Activated CD4-positive, alpha-beta T cell treated with anti-CD3 and anti-CD28 coated beads for 36 hours (primary cell): ENCODE measurements around the gene PLXNA4. TPM values are rescaled to one million over a fixed set of nuclear protein-coding genes. Genes with fewer than 3 reads are reported as not detected.
"Not testable (repeated sequence)": the region's sequence is repeated elsewhere in the genome, so short reads cannot be mapped to it uniquely, and the experiment has no call there.

Experiments
- ATAC-seq: fragments of 200-7000 bp; cut with Tn5 transposase; one replicate; pipeline ENCODE4 v1.10.0; 2021; ENCODE audit warnings: mild to moderate bottlenecking, moderate library complexity
- CTCF ChIA-PET: fragments of 350-600 bp; sonication (Branson Sonifier 250); formaldehyde crosslinking; loops from one replicate; lab custom pipeline; 2021; ENCODE audit warnings: antibody characterized with exemption; lab: Charles Lee
- POLR2A ChIA-PET: fragments of 350-600 bp; sonication (Branson Sonifier 250); formaldehyde crosslinking; loops from one replicate; lab custom pipeline; 2021; ENCODE audit warnings: antibody characterized with exemption, inconsistent platforms; lab: Charles Lee
- DNase-seq: peaks from one replicate; pipeline ENCODE4 v3.0.0-alpha.2; 2020
- H3K27ac Mint-ChIP-seq: one replicate; pipeline ENCODE4 v1.8.0; 2021; ENCODE audit warnings: mixed read lengths
- H3K27me3 Mint-ChIP-seq: one replicate; pipeline ENCODE4 v1.8.0; 2021; ENCODE audit warnings: mixed read lengths
- H3K36me3 Mint-ChIP-seq: one replicate; pipeline ENCODE4 v1.8.0; 2021; ENCODE audit warnings: low read depth, mixed read lengths
- H3K4me1 Mint-ChIP-seq: one replicate; pipeline ENCODE4 v1.8.0; 2021; ENCODE audit warnings: mixed read lengths
- H3K4me3 Mint-ChIP-seq: one replicate; pipeline ENCODE4 v1.8.0; 2021; ENCODE audit warnings: mild to moderate bottlenecking, moderate library complexity, mixed read lengths
- H3K9me3 Mint-ChIP-seq: one replicate; pipeline ENCODE4 v1.8.0; 2021; ENCODE audit warnings: low read depth, mixed read lengths
- intact Hi-C, 2 experiments: fragments of 100-400 bp; cut with DNase I in 1 of 2; cut with micrococcal nuclease in 1 of 2; formaldehyde crosslinking; loops; one replicate each; pipeline versions ENCODE4 v1.14.2 to v1.15.1; 2022 to 2024; cut with DNase I, micrococcal nuclease
- total RNA-seq, 2 experiments: library from RNA; stranded (reverse); gene quantifications; one replicate each; pipeline ENCODE4 v1.2.3, GENCODE V29; 2021

The PLXNA4 gene
- total RNA-seq, 2 experiments from 2014 or later: 0.07 to 0.09 TPM

GRCh38 chr7:132608523-132608922, 32.3 kb upstream of the PLXNA4 start:
- Mint-ChIP-seq H3K27me3 (no peaks in the 10 kb centered on the region), H3K4me1 (no peaks in the 10 kb centered on the region), H3K9me3 (no peaks in the 10 kb centered on the region), H3K4me3 (no peak overlapping the region), H3K27ac (no peak overlapping the region), H3K36me3 (no peaks in the 10 kb centered on the region)
- POLR2A ChIA-PET: no interaction called here
- DNase-seq (no peak), ATAC-seq (no peak)
- intact Hi-C loops: no loop called here
- CTCF ChIA-PET: no interaction called here

- DNase-seq (no peak), ATAC-seq (no peak)
- intact Hi-C loops: no loop called here
- H3K9me3 Mint-ChIP-seq: no peaks in the 10 kb centered on the region
- POLR2A ChIA-PET: no interaction called here
- CTCF ChIA-PET: no interaction called here
- H3K4me3 Mint-ChIP-seq: no peak overlapping the region
- H3K27ac Mint-ChIP-seq: no peak overlapping the region
- no peaks in the 10 kb centered on the region for H3K4me1 Mint-ChIP-seq
- H3K36me3 Mint-ChIP-seq: no peaks in the 10 kb centered on the region
- no peaks in the 10 kb centered on the region for H3K27me3 Mint-ChIP-seq
Measured at GRCh38 chr7:132607656-132608055, 31.4 kb upstream of the PLXNA4 start.

DNA sequence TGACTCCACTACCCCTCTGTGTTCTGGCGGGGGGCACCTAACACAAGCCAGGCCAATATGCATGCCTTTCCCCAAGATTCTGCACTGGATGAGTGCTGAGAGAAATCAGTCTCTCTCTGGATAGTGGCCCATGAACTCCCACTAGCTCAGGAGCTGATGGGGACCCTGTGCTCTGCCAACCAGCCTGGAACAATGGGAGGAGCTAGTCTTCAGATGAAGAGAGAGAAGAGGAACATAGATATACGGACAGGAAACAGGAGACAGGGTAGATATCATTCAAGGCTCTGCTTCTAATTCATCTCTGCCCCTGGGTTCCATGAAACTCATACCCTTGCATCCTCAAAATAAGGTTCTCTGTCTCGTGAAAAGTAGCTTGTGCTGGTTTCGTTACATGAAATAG, 27.9 kb upstream of the PLXNA4 start:
- H3K4me1 Mint-ChIP-seq: peaks cover 2% of the 10 kb centered on the region
- no peak overlapping the region for H3K27ac Mint-ChIP-seq
- intact Hi-C loops: no loop called here
- H3K4me3 Mint-ChIP-seq: no peak overlapping the region
- H3K27me3 Mint-ChIP-seq: no peaks in the 10 kb centered on the region
- ChIA-PET POLR2A (no interaction called here), CTCF (interaction anchor here (0.7 to 1.3 kb wide), 2 partner anchors 13 to 469 kb away, joined by 3 read pairs; no protein-coding TSS in a partner anchor)
- ATAC-seq (no peak), DNase-seq (no peak)
- no peaks in the 10 kb centered on the region for H3K36me3 Mint-ChIP-seq
- H3K9me3 Mint-ChIP-seq: no peaks in the 10 kb centered on the region

DNA sequence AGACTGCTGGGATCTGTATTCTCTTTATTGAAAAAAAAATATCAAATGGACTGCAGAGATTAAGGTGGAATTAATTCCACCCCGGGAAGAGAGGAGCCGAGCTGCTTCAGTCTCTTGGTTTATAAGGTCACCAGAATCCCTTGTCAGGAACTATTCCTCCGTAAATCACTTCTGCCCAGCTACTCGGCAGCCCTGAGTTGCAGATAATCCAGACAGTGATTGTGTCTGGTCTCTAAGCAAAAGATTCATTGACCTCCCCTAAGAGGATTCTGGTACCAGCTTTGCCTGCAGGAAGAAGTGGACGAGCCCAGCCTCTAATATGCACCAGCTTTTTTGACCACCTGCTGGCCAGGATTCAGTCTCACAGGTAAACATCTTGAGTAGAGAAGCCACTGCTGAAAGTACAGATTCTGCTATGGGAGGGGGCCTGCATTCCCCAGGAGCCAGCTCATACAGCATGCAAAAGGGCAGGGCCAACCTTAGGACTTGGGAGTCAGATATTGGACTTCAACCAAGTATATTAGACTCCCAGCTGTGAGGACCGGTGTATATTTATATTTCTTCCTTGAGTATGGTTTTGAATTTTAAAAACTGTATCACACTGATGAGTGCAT, 27.1 kb upstream of the PLXNA4 start:
- Mint-ChIP-seq H3K27ac (no peak overlapping the region), H3K27me3 (peaks cover 3% of the 10 kb centered on the region), H3K36me3 (no peaks in the 10 kb centered on the region), H3K4me1 (peaks cover 2% of the 10 kb centered on the region), H3K9me3 (no peaks in the 10 kb centered on the region), H3K4me3 (no peak overlapping the region)
- ATAC-seq (no peak), DNase-seq (no peak)
- intact Hi-C loops: no loop called here
- ChIA-PET POLR2A (no interaction called here), CTCF (interaction anchor here (0.7 to 1.3 kb wide), 2 partner anchors 14 to 468 kb away, joined by 3 read pairs; no protein-coding TSS in a partner anchor)

DNA sequence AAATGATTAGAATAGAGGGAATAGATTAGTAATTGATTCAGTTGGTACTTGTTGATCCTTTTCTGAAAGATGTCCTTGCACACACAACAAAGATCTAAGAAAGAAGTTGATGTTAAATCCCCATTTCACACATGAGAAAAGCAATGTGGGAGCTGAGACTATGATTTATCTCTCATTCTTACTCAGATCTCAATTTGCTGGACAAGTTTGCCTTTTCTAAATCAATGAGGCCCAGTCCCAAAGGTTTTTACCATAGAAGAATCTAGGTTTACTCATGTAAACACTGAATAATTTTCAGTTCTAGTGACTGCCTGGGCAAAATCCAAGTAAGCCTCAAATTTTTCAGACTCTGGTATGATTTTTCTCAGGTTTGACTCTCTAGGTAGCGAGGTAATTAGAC, 25.5 kb upstream of the PLXNA4 start:
- ChIA-PET POLR2A (no interaction called here), CTCF (interaction anchor here (0.5 to 1.0 kb wide), 2 partner anchors 18 to 265 kb away, joined by 3 read pairs; no protein-coding TSS in a partner anchor)
- H3K4me3 Mint-ChIP-seq: no peak overlapping the region
- no peak for DNase-seq
- peaks cover 2% of the 10 kb centered on the region for H3K4me1 Mint-ChIP-seq
- no peaks in the 10 kb centered on the region for H3K9me3 Mint-ChIP-seq
- H3K27me3 Mint-ChIP-seq: peaks cover 3% of the 10 kb centered on the region
- ATAC-seq: no peak
- intact Hi-C loops: no loop called here
- H3K27ac Mint-ChIP-seq: no peak overlapping the region
- H3K36me3 Mint-ChIP-seq: no peaks in the 10 kb centered on the region

GRCh38 chr7:132596588-132596987, 20.3 kb upstream of the PLXNA4 start:
- ATAC-seq (no peak), DNase-seq (no peak)
- H3K4me1 Mint-ChIP-seq: peaks cover under 1% of the 10 kb centered on the region
- no peak overlapping the region for H3K4me3 Mint-ChIP-seq
- intact Hi-C loops: no loop called here
- ChIA-PET CTCF (no interaction called here), POLR2A (no interaction called here)
- no peak overlapping the region for H3K27ac Mint-ChIP-seq
- no peaks in the 10 kb centered on the region for H3K9me3 Mint-ChIP-seq
- H3K36me3 Mint-ChIP-seq: no peaks in the 10 kb centered on the region
- peaks cover 3% of the 10 kb centered on the region for H3K27me3 Mint-ChIP-seq

DNA sequence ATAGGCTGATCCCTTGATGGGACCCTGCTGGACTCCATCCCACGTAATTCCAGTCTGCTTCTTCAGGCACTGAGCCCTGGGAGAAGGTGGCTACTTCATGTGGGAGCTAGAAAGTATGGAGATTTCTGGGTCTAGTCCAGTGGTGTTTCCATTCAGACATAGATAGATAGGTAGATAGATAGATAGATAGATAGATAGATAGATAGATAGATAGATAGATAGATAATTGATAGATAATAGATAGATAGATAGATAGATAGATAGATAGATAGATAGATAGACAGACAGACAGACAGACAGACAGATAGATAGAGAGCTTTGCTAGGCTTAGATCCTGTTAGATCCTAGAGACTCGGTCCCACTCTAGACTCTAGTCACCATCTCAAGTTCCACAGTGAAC, 18.5 kb upstream of the PLXNA4 start:
- ATAC-seq, H3K9me3 Mint-ChIP-seq, H3K36me3 Mint-ChIP-seq, H3K27me3 Mint-ChIP-seq, H3K27ac Mint-ChIP-seq, H3K4me3 Mint-ChIP-seq, POLR2A ChIA-PET, H3K4me1 Mint-ChIP-seq, DNase-seq, intact Hi-C loops: not testable (repeated sequence)
- CTCF ChIA-PET: interaction anchor here (0.7 kb wide), 1 partner anchor 494 kb away, joined by 3 read pairs; no protein-coding TSS in a partner anchor

DNA sequence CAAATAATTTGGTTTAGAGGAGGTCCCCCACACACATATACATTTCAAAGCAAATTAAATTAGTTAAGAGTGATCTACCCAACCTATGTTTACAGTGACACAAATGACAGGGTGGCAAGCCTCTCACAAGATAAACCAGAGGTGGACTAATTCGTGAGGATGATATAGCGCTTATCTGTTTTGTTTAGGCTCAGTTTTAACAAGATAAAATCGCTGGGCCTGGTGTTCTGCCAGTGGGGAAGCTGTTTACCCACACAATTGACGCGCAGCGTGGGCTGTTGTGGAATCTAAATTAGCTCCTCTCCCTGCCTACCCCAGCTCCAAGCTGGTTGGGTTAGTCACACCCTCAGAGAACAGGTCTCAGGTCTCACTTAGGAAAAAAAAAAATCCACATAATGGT, 16.7 kb upstream of the PLXNA4 start:
- H3K36me3 Mint-ChIP-seq: no peaks in the 10 kb centered on the region
- ATAC-seq (no peak), DNase-seq (no peak)
- H3K9me3 Mint-ChIP-seq: no peaks in the 10 kb centered on the region
- peaks cover under 1% of the 10 kb centered on the region for H3K27me3 Mint-ChIP-seq
- no peak overlapping the region for H3K4me3 Mint-ChIP-seq
- no peak overlapping the region for H3K27ac Mint-ChIP-seq
- ChIA-PET POLR2A (no interaction called here), CTCF (interaction anchor here (0.6 kb wide), 1 partner anchor 12 kb away, joined by 6 read pairs; no protein-coding TSS in a partner anchor)
- H3K4me1 Mint-ChIP-seq: no peaks in the 10 kb centered on the region
- intact Hi-C loops: no loop called here

- ChIA-PET CTCF (interaction anchor here (0.6 kb wide), 1 partner anchor 12 kb away, joined by 6 read pairs; no protein-coding TSS in a partner anchor), POLR2A (no interaction called here)
- DNase-seq (no peak), ATAC-seq (no peak)
- Mint-ChIP-seq H3K9me3 (no peaks in the 10 kb centered on the region), H3K27ac (no peak overlapping the region), H3K27me3 (peaks cover 3% of the 10 kb centered on the region), H3K4me1 (no peaks in the 10 kb centered on the region), H3K4me3 (no peak overlapping the region), H3K36me3 (no peaks in the 10 kb centered on the region)
- intact Hi-C loops: no loop called here
Measured at GRCh38 chr7:132592231-132592920, 16.1 kb upstream of the PLXNA4 start.

DNA sequence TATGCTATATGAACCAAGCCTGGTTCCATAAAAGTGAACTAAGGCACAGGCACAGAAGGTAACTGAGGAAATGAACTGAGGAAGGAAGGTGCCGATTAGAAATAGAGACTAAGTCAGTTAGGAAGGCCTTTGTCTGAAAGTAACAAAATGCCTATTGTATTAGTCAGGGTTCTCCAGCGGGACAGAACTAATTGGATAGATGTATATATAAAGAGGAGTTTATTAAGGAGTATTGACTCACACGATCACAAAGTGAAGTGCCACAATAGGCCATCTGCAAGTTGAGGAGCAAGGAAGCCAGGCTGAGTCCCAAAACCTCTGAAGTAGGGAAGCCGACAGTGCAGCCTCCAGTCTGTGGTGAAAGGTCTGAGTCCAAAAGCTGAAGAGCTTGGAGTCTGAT, 13.9 kb upstream of the PLXNA4 start:
- Mint-ChIP-seq H3K4me3 (no peak overlapping the region), H3K9me3 (no peaks in the 10 kb centered on the region), H3K4me1 (no peaks in the 10 kb centered on the region), H3K27ac (no peak overlapping the region), H3K36me3 (no peaks in the 10 kb centered on the region), H3K27me3 (peaks cover 4% of the 10 kb centered on the region)
- ChIA-PET POLR2A (no interaction called here), CTCF (interaction anchor here (0.7 to 1.2 kb wide), 2 partner anchors 10 to 32 kb away, joined by 3 to 5 read pairs; no protein-coding TSS in a partner anchor)
- intact Hi-C loops: no loop called here
- no peak for ATAC-seq
- DNase-seq: no peak

DNA sequence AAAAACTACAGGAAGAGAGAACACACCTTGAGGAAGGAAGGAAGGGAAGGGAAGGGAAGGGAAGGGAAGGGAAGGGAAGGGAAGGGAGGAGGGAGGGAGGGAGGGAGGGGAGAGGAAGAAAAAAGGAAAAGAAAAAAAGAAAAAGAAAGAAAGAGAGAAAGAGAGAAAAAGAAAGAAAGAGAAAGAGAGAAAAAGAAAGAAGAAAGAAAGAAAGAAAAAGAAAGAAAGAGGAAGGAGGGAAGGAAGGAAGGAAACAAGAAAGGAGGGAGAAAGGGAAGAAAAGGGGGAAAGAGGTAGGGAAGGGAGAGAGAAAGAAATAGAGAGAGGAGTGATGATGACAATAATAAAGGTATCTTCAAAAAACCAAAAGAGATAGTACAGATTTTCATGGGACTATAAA, 12.3 kb upstream of the PLXNA4 start:
- intact Hi-C loops: no loop called here
- ChIA-PET CTCF (interaction anchor here (1.2 kb wide), 1 partner anchor 8 kb away, joined by 5 read pairs; no protein-coding TSS in a partner anchor), POLR2A (no interaction called here)
- H3K4me3 Mint-ChIP-seq: no peak overlapping the region
- peaks cover 4% of the 10 kb centered on the region for H3K27me3 Mint-ChIP-seq
- H3K36me3 Mint-ChIP-seq: no peaks in the 10 kb centered on the region
- H3K27ac Mint-ChIP-seq: no peak overlapping the region
- DNase-seq: no peak
- ATAC-seq: no peak
- H3K4me1 Mint-ChIP-seq: no peaks in the 10 kb centered on the region
- no peaks in the 10 kb centered on the region for H3K9me3 Mint-ChIP-seq
